Measurements from ENCODE around the gene TRAF7.

GRCh38 chr16:2174396-2175131, 19.0 kb downstream of the TRAF7 start:
- no peak for TF ChIP-seq FOXP4 (CRISPR knock-in tag; IDR thresholded peaks at IDR 0.05)
- no peak for TF ChIP-seq HCFC1 (IDR thresholded peaks at IDR 0.05; ENCODE audit: low read depth, low read length)
- no peak for TF ChIP-seq ZBTB20 (CRISPR knock-in tag; IDR thresholded peaks at IDR 0.05; ENCODE audit: borderline replicate concordance, low read depth)
